ENCODE data around the gene NFATC2.

DNA sequence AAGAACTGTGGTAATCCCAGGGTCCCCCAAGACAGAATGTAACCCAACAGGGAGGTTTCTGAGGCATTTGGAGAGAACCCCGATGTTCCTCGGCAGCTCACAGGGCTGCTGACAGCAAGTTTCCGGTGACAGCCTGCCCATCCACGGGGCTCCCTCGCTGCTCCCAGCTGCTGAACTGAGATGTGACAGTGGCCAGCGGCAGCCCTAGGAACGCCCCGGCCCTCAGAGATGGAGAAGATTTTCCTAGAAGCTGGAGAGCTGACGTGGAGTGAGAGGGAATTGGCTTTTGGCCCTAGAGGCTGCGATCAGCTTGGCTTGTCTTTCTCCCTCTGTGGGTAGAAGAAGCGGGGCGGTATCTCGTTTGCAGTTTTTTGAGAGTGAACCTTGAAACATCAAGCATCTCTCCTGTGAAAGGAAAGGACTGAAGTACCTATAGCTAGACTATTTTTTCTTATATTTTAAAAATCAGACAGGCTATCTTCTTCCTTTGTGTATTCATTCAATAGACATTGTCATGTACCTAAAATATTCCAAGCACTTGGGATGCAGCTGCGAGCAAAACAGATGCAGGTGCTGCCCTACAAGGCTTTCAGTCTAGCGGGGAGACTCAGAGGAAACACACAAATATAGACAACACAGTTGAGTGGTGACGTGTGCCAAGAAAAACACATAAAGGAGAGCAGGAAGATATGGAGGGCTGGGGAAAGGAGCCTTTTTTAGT lies 28.4 kb upstream of the NFATC2 start:
- TF ChIP-seq POLR2A (IDR thresholded peaks at IDR 0.05; ENCODE audit: low read length): no peak
- TF ChIP-seq GATA1 (IDR thresholded peaks at IDR 0.05; ENCODE audit: low read depth, low read length): no peak
